ENCODE measurements around the gene PRSS33.

PRSS33 gene

DNA sequence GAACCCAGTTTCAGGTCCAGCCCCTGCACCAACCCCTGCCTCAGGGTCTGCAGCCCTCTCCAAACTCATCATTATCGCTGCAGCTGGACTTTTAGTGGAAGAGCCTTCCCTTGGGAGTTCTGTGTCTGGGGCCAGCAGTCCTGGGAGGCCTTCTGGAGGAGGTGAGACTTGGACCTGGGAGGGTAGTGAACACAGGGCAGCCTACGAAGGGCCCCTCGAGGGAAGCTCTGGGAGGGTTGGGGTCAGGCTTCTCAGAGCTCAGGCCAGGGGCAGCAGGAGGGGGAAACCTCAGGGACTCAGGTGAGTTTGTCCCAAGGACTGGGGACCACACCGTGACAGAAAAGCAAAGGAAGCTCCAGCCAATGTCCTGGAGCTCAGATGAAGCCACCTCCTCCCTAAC is 46.2 kb downstream of the PRSS33 start:
- no peak for DNase-seq (ENCODE audit: low spot score)

GRCh38 chr16:2740476-2740875 is 46.9 kb downstream of the PRSS33 start:
- no peak for DNase-seq (ENCODE audit: low spot score)

DNA sequence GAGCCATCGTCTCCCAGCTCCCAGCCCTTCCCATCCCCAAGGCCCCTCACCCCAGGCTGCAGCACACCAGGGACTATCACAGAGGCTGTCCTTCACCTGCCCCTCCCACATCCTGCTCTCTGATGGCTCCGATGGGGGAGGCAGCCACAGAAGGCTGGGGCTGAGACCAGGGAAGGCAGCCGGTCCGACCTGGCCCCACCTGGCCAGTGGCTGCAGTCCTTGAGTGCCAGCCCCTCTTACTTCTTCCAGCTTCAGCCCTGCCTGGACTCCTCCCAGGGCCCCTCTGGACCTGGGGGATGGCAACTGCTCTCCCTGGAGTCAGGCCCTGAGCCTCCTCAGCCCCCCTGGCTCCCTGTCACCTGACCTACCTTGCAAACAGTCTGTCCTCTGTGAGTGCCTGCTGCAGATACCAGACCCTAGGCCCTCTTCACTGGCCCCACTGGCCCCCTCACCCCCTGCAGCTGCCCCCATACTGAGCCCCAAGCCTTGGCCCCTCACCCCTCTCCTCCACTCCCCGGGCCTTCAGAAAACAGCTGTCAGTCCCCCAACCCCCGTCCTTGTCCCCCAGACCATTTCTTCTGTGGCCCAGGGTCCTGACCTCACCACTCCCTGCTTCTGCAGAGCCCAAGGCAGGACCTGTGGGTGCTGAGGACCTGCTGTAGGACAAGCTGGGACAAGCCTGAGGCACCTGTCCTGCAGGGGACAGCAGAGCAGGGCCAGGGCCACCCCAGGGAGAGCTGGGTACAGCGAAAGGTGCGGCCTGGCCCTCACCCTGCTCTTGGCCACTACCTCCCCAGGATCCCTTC is 47.5 kb downstream of the PRSS33 start:
- DNase-seq (ENCODE audit: low spot score) = no peak

- DNase-seq (ENCODE audit: low spot score) = no peak
These were observed 48.7 kb downstream of the PRSS33 start for GRCh38 chr16:2738615-2739014.

DNA sequence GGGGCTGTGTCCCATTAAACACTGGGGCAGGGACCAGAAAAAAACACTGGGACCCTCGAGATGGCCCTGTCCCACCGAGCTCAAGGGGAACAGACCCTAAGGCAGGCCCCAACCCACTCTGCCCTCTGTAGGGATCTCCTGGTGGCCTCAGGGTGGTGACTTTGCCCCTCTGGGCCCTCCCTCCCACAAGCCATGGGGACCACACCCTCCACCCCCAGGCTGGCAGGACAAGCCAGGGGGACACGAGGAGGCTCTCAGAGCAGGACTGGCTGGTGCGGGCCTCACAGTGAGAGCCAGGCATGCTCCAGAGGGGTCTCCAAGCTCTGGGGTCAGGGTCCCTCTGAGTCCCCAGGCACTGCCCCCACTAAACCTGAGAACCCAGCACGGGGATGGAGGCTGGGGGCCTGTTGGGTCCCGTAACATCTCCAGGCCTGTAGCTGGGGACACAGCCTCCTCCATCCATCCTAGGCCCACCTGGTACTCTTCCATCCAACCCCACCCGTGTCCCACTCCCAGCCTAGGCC is 49.4 kb downstream of the PRSS33 start:
- no peak for DNase-seq (ENCODE audit: low spot score)

DNA sequence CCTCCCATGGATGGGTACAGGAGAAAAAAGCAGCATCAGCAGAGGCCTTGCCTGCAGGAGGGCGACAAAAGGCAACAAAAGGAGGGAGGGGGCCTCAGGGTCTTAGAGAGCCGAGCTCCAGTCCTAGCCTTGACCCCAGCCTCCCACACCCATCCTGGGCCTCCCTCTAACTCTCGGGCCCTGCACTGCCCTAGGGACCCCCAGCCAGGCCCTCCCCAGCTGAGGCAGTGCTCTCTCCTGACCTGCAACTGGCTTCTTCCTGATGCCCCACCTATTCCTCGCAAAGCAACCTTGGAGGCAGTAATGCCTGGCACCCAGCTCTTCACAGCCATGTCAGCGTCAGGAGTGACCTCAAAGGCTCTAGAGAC is 50.1 kb downstream of the PRSS33 start:
- DNase-seq (ENCODE audit: low spot score) = no peak

DNA sequence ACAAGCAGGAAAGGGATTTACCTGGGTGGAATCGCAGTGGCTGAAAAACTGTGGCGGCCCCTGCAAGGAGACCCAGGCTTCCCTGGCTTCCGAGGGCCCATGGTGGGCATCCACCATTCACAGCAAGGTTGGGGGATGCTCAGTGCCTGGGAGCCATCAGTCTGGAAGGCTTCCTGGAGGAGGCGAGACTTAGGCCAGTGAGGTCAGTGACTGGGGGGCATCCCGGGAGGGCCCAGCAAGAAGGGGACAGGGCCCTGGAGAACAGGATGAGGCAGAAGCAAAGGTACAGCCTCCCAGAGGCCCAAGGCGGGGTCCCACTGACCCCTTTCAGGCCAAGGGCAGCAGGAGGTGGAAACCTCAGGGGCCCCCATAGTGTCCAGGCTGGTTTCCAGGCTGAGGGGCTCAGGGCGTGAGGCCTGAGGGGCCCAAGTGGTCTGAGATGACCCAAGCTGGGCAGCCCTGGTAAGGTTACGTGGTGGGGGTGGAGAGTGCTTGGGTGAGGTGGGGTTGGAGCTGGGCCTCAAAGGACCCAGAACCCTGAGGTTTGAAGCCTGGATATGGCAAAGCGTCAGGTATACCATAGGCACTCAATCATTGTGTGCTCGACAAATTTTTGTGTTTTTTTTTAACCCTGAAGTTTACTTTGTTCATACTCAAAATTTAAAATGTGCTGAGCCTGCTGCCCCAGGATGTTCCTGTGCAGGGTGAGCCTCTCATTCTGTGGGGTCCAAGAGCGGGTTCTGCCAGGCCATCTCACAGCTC is 50.7 kb downstream of the PRSS33 start:
- no peak for DNase-seq (ENCODE audit: low spot score)

GRCh38 chr16:2734844-2735515 is 52.4 kb downstream of the PRSS33 start:
- DNase-seq (ENCODE audit: low spot score) = no peak
